ENCODE data around the gene KCNQ2.
A peak's percentile ranks its signal among the peaks of the same experiment; 100 is the strongest.
"Not testable (repeated sequence)": the region's sequence is repeated elsewhere in the genome, so short reads cannot be mapped to it uniquely, and the experiment has no call there.

The KCNQ2 gene

DNA sequence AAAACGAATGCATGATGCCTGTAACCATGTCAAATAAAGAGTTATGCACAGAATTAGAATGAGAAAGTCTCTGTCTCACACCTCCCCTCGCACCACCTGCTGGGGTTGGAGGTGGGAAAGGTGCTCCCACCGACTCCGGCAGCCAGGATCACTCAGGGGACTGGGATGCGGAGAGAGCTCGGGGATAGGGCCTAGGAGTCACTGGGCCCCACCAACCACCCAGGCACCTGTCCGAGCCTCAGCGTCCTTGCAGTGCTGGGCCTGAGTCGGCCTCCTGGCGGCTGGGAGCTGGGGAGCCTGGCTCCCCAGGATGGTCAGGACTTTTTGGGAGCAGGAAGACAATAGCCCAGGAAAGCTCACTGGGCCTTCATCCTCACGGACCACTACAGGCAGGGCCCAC lies 88.9 kb downstream of the KCNQ2 start:
- no peak for DNase-seq (ENCODE audit: low spot score)
- TF ChIP-seq, protein P1, sequence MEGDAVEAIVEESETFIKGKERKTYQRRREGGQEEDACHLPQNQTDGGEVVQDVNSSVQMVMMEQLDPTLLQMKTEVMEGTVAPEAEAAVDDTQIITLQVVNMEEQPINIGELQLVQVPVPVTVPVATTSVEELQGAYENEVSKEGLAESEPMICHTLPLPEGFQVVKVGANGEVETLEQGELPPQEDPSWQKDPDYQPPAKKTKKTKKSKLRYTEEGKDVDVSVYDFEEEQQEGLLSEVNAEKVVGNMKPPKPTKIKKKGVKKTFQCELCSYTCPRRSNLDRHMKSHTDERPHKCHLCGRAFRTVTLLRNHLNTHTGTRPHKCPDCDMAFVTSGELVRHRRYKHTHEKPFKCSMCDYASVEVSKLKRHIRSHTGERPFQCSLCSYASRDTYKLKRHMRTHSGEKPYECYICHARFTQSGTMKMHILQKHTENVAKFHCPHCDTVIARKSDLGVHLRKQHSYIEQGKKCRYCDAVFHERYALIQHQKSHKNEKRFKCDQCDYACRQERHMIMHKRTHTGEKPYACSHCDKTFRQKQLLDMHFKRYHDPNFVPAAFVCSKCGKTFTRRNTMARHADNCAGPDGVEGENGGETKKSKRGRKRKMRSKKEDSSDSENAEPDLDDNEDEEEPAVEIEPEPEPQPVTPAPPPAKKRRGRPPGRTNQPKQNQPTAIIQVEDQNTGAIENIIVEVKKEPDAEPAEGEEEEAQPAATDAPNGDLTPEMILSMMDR (IDR thresholded peaks at IDR 0.05; ENCODE audit: borderline replicate concordance, control extremely low read depth, extremely low read depth, insufficient read depth, missing control alignments), result no peak
- in situ Hi-C loops (cut with MboI; ENCODE audit: low sequenced_read_pairs, unreplicated experiment), result no loop called here

DNA sequence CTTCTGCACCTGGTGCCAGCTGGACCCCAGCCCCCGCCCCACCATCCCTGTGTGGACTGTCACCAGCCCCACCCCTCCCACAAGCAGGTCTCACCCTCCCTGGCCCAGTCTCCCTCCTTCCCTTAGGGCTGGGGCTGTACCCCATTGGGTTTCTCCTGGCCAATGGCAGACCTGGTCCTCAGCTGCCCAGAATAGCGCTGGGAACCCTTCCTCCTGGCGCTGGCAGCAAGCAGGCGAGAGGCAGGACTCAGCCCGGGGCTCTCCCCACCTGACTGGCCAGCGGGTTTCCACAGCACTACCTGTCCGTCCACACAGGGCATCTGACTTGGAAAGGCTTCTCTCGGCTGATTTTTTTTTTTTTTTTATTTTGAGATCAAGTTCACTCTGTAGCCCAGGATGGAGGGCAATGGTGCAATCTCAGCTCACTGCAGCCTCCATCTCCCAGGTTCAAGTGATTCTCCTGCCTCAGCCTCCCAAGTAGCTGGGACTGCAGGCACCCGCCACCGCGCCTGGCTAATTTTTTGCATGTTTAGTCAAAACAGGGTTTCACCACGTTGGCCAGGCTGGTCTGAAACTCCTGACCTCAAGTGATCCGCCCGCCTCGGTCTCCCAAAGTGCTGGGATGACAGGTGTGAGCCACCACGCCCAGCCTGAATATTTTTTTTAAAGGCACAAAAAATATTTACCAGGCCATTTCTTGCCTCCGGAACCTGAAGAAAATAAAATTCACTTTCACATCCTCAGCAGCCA lies 89.7 kb downstream of the KCNQ2 start:
- in situ Hi-C loops (cut with MboI; ENCODE audit: low sequenced_read_pairs, unreplicated experiment), result no loop called here
- TF ChIP-seq, protein P1 (IDR thresholded peaks at IDR 0.05; ENCODE audit: borderline replicate concordance, control extremely low read depth, extremely low read depth, insufficient read depth, missing control alignments), result no peak
- no peak for DNase-seq (ENCODE audit: low spot score)

DNA sequence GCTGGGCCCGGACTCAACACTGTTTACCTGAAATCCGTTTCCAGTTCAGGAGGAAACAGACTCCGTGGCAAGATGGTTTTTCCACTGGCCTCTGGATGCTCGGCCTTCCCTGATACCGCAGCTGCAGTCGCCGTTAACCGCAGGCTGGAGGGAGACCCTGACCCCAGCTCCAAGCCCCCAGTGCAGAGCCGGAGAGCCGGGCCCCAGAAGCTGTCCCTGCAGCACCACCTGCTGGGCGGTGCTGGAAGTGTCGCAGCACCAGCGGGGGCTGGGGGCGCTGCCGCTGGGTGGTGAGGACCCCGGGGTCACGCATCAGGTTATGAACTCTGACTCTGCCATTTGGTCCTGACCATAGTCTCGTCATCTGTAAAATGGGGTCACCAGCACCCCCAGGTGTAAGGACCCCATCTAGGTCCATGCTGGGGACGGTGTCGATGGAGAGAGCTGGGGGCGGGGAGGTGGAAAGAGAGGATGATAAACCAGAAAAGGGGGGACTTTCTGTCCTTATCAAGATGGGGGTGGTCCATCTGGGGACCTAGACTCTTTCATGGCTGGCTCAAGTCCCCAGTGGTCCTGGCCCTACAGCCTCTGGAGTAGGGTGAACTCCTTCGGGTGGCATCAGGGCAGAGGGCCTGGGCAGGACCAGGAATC lies 90.5 kb downstream of the KCNQ2 start:
- in situ Hi-C loops (cut with MboI; ENCODE audit: low sequenced_read_pairs, unreplicated experiment), result no loop called here
- TF ChIP-seq, protein P1 (IDR thresholded peaks at IDR 0.05; ENCODE audit: borderline replicate concordance, control extremely low read depth, extremely low read depth, insufficient read depth, missing control alignments), result peak; percentile 90
- DNase-seq (ENCODE audit: low spot score), result peak; percentile 85

DNA sequence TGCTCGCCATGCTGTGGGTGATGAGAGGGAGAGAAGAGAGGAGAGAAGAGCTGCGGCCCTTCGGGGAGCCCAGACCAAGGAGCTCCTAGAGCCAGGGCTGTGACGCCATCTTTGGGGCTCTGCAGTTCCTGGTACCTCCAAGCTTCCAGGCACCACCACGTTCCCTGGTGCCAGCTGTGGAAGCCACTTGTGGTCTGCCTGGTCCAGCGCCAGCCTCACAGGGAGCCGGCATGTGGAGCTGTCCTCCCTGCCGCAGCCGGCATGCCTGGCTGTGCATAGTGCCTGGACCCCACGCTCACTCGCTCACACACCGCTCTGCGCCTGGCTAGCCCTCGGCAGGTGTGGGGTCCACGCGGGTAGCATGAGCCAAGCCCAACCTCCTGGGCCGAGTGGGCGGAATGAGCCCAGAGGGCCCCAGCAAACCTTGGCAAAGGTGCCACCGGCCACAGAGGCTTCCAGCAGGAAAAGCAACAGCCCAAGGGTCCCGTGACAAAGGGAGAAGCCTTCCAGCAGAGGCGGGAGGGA lies 92.0 kb downstream of the KCNQ2 start:
- TF ChIP-seq, protein P1 (IDR thresholded peaks at IDR 0.05; ENCODE audit: borderline replicate concordance, control extremely low read depth, extremely low read depth, insufficient read depth, missing control alignments), result no peak
- in situ Hi-C loops (cut with MboI; ENCODE audit: low sequenced_read_pairs, unreplicated experiment), result no loop called here
- DNase-seq (ENCODE audit: low spot score), result no peak

DNA sequence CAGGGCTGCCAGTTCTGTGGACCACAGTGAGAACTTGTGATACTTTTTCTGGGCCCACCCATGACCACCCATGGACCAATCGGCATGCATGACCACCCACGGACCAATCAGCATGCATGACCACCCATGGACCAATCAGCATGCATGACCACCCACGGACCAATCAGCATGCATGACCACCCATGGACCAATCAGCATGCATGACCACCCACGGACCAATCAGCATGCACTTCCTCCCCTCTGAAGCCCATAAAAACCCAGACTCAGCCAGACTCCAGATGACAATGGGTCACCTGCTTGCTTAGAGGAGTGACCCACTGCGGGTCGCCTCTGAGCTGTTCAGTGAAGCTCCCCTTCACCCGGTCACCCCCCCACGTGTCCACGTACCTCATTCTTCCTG lies 92.6 kb downstream of the KCNQ2 start:
- DNase-seq (ENCODE audit: low spot score); in situ Hi-C loops (cut with MboI; ENCODE audit: low sequenced_read_pairs, unreplicated experiment): not testable (repeated sequence)

DNA sequence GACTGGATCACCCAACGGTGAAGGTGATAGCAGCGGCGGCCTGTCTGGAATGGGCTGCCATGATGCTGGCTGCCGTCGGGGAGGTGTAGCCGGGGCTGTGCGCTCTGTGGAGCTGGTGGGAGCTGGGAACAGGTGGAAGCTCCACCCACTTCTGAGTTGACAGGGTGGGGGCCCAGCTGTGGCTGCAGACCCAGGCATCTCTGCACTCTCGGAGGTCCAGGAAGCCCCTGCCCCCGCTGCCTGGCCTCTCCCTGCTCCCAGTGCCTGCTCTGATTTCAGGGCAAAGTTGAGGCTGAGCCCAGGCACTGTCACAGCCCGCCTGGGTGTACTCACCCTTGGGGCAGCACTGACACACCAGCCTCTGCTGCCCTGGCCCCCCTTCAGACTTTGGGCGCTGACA lies 93.2 kb downstream of the KCNQ2 start:
- in situ Hi-C loops (cut with MboI; ENCODE audit: low sequenced_read_pairs, unreplicated experiment), result no loop called here
- no peak for DNase-seq (ENCODE audit: low spot score)
- TF ChIP-seq, protein P1 (IDR thresholded peaks at IDR 0.05; ENCODE audit: borderline replicate concordance, control extremely low read depth, extremely low read depth, insufficient read depth, missing control alignments), result no peak

DNA sequence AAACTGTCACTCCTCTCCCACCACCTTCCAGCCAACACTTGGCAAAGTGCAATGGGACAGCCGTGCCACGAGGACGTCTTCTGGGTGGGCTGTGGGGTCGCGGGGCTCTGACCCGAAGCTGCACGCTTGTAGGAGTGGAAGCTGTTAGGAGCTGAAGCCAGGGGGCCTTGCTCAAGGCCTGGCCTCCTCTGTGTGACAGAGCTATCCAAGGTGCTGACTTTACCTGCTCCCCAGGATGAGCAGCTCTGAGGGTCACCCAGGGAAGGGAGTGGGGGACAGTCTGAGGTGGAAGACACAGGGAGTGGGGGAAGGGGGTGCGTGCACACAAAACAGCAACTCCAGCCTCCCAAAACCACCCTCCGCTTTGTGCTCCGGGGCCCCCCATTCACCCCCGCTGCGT lies 93.8 kb downstream of the KCNQ2 start:
- in situ Hi-C loops (cut with MboI; ENCODE audit: low sequenced_read_pairs, unreplicated experiment), result no loop called here
- DNase-seq (ENCODE audit: low spot score), result no peak
- TF ChIP-seq, protein P1 (IDR thresholded peaks at IDR 0.05; ENCODE audit: borderline replicate concordance, control extremely low read depth, extremely low read depth, insufficient read depth, missing control alignments), result no peak

All from GM13976 (cell line).